ENCODE data around the gene CBX2. TPM values are rescaled to one million over a fixed set of nuclear protein-coding genes. Genes with fewer than 3 reads are reported as not detected.

CBX2 gene
- total RNA-seq, 1 donor, result under 0.01 TPM

GRCh38 chr17:79796763-79797491 is 19.0 kb downstream of the CBX2 start, which contains the start of gene CBX8:
TSS of gene CBX8 (minus strand) at chr17:79797077. CDS start at chr17:79796998, 79 bp downstream.
- Histone ChIP-seq H3K4me3 (ENCODE audit: low read length) (peak within 1 kb of the TSS; percentile 63), H3K4me1 (ENCODE audit: insufficient read depth, low read length) (peaks cover 51% of the 10 kb centered on the region), H3K27me3 (ENCODE audit: insufficient read depth, low read length) (peaks cover 55% of the 10 kb centered on the region), H3K9me3 (ENCODE audit: low read depth, low read length) (no peaks in the 10 kb centered on the region)

DNA sequence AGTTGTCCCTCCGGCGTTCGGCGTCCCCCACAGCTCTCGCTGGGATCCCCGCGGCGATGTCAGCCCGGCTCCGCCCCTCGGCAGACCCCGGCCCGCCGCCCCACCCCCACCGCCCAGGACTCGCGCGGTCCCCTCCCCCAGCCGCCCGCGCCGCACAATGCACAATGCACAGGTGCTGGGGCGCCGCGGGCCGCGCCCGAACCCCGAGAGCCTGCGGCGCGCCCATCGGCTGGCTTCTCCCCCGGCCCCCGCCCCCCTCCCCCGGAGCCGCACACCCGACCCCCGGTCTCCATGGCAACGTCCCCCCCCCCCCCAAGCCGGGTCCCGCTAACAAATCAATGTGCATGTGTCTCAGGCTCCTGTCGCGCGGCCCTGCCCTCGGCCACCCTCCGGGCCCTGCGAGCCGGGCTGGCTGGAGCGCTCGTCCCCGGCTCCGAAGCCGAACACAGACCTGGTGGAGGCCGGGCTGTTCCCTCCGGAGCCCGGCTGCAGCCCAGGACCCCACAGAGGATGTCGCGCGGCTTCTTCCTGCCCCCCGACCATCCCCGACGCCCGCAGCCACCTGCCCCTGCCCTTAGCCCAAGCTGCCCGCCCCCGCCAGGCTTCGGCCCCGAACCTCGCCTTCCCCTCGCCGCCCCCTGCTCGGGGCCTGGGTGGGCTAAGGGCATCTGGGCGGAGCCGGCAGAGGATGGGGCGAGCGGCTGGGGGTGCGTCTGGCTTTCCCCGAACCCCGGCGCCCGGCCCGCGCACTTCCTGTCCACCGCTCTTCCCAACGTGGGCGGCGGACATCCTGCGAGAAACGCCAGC is 19.7 kb downstream of the CBX2 start:
- peaks cover 56% of the 10 kb centered on the region for H3K27me3 ChIP-seq (ENCODE audit: insufficient read depth, low read length)
- no peaks in the 10 kb centered on the region for H3K9me3 ChIP-seq (ENCODE audit: low read depth, low read length)
- H3K4me1 ChIP-seq (ENCODE audit: insufficient read depth, low read length), result peaks cover 55% of the 10 kb centered on the region
- H3K4me3 ChIP-seq (ENCODE audit: low read length), result peak overlapping the region; percentile 29

- no peak overlapping the region for H3K4me3 ChIP-seq (ENCODE audit: low read length)
- no peaks in the 10 kb centered on the region for H3K9me3 ChIP-seq (ENCODE audit: low read depth, low read length)
- peaks cover 57% of the 10 kb centered on the region for H3K27me3 ChIP-seq (ENCODE audit: insufficient read depth, low read length)
- peaks cover 62% of the 10 kb centered on the region for H3K4me1 ChIP-seq (ENCODE audit: insufficient read depth, low read length)
Observed at GRCh38 chr17:79798299-79799173, 20.6 kb downstream of the CBX2 start.

GRCh38 chr17:79799174-79799537 is 21.2 kb downstream of the CBX2 start:
- Histone ChIP-seq H3K4me3 (ENCODE audit: low read length) (no peak overlapping the region), H3K9me3 (ENCODE audit: low read depth, low read length) (no peaks in the 10 kb centered on the region), H3K4me1 (ENCODE audit: insufficient read depth, low read length) (peaks cover 68% of the 10 kb centered on the region), H3K27me3 (ENCODE audit: insufficient read depth, low read length) (peaks cover 63% of the 10 kb centered on the region)

GRCh38 chr17:79799538-79800324 is 21.8 kb downstream of the CBX2 start:
- Histone ChIP-seq H3K27me3 (ENCODE audit: insufficient read depth, low read length) (peaks cover 69% of the 10 kb centered on the region), H3K4me1 (ENCODE audit: insufficient read depth, low read length) (peaks cover 74% of the 10 kb centered on the region), H3K9me3 (ENCODE audit: low read depth, low read length) (no peaks in the 10 kb centered on the region), H3K4me3 (ENCODE audit: low read length) (no peak overlapping the region)

DNA sequence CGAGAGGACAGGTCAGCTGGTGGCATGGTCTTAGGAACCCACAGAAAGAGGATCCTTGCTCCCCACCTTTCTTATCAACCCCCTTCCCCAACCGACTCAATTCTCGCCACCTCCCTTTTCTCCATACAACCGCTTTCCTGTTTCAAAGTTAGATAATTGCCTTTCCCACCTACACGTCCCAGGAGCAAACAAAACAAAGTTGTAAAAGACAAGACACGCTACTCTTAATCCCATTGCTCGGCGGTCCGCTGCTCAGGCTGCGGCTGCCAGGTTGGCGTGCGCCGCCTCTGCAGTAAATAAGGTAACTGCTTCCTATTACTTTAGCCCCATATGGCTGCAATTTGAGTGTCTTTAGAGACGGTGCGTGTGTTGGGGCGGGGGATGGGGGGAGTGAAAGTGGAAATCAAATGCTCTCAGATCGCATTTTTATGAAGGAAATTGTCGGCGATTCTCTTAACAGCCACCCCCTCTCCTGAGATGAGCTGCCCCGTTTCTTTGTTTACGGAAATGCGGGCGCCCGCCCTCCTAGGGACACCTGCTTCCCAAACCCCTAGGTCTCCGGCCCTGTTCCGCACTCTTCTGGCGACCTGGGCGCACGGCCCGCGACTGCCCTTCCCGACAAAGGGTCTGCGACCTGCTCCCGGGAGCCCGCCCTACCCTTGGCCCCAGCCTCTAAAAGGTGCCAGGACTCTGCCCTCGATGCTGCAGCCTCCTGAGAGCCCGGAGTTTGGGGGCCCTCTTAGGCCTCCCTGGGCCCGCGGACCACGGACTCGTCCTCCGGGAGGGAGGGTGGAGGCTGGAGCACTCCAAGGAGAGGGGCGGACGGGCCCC is 22.6 kb downstream of the CBX2 start:
- H3K4me3 ChIP-seq (ENCODE audit: low read length), result no peak overlapping the region
- peaks cover 77% of the 10 kb centered on the region for H3K27me3 ChIP-seq (ENCODE audit: insufficient read depth, low read length)
- H3K4me1 ChIP-seq (ENCODE audit: insufficient read depth, low read length), result peaks cover 79% of the 10 kb centered on the region
- H3K9me3 ChIP-seq (ENCODE audit: low read depth, low read length), result no peaks in the 10 kb centered on the region

DNA sequence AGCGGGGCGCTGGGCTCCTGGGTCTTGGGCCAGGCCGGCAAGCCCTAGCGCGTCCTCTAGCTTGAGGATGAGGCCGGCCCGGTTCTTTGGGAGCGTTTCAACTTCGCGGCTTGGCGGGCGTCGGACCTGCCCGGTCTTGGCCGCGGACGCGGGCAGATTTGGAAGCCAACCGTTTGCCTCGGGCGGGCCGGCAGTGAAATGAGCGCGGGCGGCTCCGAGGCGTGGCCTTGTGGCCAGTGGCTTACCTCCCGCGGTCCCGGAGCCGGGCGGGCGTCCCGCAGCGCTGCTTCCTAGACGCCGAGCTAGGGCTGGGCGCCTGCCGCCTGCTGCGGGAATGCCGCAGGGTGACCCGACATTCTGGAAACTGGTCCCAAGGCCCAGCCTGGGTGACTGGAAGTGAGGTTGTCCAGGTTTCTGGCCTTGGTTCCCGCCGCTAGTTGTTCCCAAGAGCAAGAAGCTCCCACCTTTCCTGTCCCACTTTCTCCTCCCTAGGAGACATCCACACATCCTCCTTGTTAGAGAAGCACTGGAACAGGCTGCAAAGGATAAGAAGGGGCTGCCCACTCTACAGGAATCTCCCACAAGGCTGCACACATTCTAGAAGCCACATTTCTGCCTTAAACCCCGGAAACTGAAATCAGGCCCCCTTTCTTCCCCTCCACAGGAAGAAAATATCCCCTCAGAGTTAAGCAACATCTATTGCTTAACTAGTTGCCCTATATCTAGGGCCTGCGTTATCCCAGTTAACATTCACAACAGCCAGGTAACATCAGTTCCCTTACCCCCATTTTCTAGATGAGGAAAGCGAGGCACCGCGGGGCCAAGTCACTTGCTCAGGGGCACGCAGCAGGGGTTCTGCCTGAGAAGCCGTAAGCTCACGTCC is 23.4 kb downstream of the CBX2 start:
- Histone ChIP-seq H3K4me1 (ENCODE audit: insufficient read depth, low read length) (peaks cover 79% of the 10 kb centered on the region), H3K27me3 (ENCODE audit: insufficient read depth, low read length) (peaks cover 86% of the 10 kb centered on the region), H3K9me3 (ENCODE audit: low read depth, low read length) (no peaks in the 10 kb centered on the region), H3K4me3 (ENCODE audit: low read length) (no peak overlapping the region)

- H3K9me3 ChIP-seq (ENCODE audit: low read depth, low read length), result no peaks in the 10 kb centered on the region
- peaks cover 76% of the 10 kb centered on the region for H3K4me1 ChIP-seq (ENCODE audit: insufficient read depth, low read length)
- peaks cover 94% of the 10 kb centered on the region for H3K27me3 ChIP-seq (ENCODE audit: insufficient read depth, low read length)
- H3K4me3 ChIP-seq (ENCODE audit: low read length), result no peak overlapping the region
Observed at GRCh38 chr17:79802039-79802735, 24.2 kb downstream of the CBX2 start.

DNA sequence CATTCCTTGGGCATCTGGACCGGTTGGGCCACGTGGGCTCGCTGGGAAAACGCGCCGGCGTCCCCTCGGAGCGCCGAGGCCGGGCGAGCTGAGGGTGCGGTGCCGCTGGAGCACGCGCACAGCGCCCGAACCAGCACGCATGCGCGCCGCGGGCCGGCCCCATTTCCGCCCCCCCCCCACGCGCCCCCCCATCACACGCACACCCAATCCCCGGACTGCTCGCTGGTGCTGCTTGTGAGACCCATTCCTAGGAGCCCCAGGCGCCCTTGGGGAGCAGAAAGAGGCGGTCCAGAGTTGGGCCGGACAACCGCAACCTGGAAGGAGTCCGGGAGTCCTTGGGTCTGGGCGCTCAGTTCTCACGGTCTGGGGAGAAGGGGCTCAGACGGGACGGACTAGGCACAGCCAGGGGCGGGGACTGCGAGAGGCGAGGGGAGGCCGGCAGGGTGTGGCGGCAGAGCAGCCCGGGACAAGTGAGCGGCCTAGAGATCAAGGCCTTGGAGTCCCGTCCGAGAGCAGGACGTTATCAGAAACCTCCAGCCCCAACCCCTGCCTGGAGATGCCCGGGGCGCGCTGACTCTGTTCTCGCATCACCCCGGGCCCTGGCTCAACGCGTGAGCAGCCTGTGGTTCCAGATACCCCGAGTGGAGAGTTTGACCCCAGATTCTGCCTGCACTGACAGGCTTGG is 24.9 kb downstream of the CBX2 start:
- H3K9me3 ChIP-seq (ENCODE audit: low read depth, low read length), result no peaks in the 10 kb centered on the region
- H3K4me1 ChIP-seq (ENCODE audit: insufficient read depth, low read length), result peaks cover 74% of the 10 kb centered on the region

DNA sequence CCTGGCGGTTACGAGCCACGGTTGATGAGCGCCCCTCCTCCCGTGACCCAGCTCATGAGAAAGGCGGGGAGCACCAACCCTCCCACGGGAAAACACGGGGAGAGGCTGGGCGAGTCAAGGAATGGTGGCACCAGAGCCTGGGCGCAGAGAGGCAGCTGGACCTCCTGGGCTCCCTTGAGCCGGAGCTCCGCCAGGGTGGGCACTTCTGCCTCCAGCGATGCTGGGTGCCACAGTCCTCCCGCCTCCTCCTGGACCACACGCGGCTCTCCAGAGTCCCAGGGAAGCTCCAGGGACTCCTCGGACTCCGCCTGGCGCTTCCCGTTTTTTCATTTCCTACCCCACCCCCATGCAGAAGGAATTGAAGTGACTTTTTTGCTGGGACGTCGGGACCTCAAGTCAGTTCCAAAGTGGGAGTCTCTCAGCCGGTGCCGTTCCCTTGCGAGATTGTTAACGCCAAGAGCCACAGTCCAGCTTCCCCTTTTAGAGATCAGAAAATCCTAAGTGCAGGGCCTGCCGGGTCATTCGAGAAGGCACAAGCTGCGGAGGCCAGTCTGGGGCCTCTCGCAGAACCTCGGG is 25.6 kb downstream of the CBX2 start:
- Histone ChIP-seq H3K9me3 (ENCODE audit: low read depth, low read length) (no peaks in the 10 kb centered on the region), H3K4me3 (ENCODE audit: low read length) (no peak overlapping the region), H3K4me1 (ENCODE audit: insufficient read depth, low read length) (peaks cover 68% of the 10 kb centered on the region), H3K27me3 (ENCODE audit: insufficient read depth, low read length) (peaks cover 99% of the 10 kb centered on the region)

More for the DNA sequence above, 24.9 kb downstream of the CBX2 start:
- Histone ChIP-seq H3K27me3 (ENCODE audit: insufficient read depth, low read length) (peaks cover 99% of the 10 kb centered on the region), H3K4me3 (ENCODE audit: low read length) (no peak overlapping the region)

DNA sequence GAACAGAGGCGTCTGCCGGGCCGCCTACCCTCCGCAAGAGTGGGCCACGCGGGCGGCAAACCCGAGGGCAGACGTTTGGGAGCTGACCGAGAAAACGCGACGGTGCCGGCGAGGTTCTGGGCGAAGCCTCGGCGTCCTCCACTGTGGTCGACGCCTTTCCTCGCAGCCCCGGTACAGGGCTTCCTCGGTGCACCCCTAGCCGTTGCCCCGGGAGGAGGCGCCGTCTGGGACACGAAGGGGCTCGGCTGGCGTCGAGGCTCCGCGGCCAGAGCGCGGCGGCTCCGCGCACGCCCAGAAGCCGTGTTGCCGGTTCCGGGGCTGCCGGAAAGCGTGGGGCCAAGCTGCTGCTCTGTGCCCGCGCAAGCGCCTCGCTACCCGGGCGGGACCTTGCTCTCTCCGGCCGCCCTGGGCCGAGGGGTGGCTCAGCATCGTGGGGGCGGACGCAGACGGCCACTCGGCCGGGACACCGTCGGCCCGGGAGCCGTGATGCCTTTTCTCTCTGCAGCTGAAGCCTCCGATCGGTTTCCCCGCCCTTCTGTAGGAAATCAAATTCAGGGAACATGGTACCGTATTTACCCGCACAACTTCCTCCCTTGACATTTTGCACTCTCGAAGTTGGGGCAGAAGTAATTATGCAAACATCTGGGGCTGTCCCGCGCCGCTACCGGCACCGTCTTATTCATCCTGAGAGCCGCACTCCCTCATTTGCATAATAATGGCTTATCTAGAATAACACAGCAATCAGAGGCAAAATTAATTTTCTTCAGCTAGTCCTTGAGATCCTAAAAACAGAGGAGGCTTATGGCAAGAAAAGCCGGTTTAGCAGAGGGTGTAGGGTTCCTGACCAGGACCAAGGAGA is 26.3 kb downstream of the CBX2 start:
- Histone ChIP-seq H3K27me3 (ENCODE audit: insufficient read depth, low read length) (peaks cover 99% of the 10 kb centered on the region), H3K9me3 (ENCODE audit: low read depth, low read length) (no peaks in the 10 kb centered on the region), H3K4me3 (ENCODE audit: low read length) (no peak overlapping the region), H3K4me1 (ENCODE audit: insufficient read depth, low read length) (peaks cover 63% of the 10 kb centered on the region)

All from mononuclear cell (primary cell).